Smooth muscle cell (in vitro differentiated cells): ENCODE measurements around the gene ERGIC1. TPM values are rescaled to one million over a fixed set of nuclear protein-coding genes. Genes with fewer than 3 reads are reported as not detected.

Experiments used
- DNase-seq: peaks from one replicate; lab custom pipeline; 2025; ENCODE audit not compliant: unreplicated experiment; lab: John Stamatoyannopoulos, UW
- H2AFZ ChIP-seq: fragments of 200-600 bp; sonication (generic); 2 replicates; pipeline ENCODE4 v1.6.0; 2016; ENCODE audit warnings: antibody characterized with exemption, low read depth, mild to moderate bottlenecking
- H3F3A ChIP-seq: fragments of 200-600 bp; sonication (generic); 2 replicates; pipeline ENCODE4 v1.6.0; 2017; ENCODE audit warnings: antibody characterized with exemption, low read depth
- H3K27ac ChIP-seq: fragments of 200-600 bp; sonication (generic); 2 replicates; pipeline ENCODE4 v1.5.1; 2016; ENCODE audit warnings: low read depth, mild to moderate bottlenecking
- H3K27me3 ChIP-seq: fragments of 200-600 bp; sonication (generic); 2 replicates; pipeline ENCODE4 v1.6.1; 2016; ENCODE audit warnings: low read depth, mild to moderate bottlenecking
- H3K36me3 ChIP-seq: fragments of 200-600 bp; sonication (generic); 2 replicates; pipeline ENCODE4 v1.5.1; 2016; ENCODE audit warnings: low read depth
- H3K4me1 ChIP-seq: fragments of 200-600 bp; sonication (generic); 2 replicates; pipeline ENCODE4 v1.5.1; 2016; ENCODE audit warnings: low read depth
- H3K4me2 ChIP-seq: fragments of 200-600 bp; sonication (generic); 2 replicates; pipeline ENCODE4 v1.6.0; 2016; ENCODE audit warnings: mild to moderate bottlenecking
- H3K4me3 ChIP-seq: fragments of 200-600 bp; sonication (generic); 2 replicates; pipeline ENCODE4 v1.5.1; 2016; ENCODE audit warnings: mild to moderate bottlenecking
- H3K79me2 ChIP-seq: fragments of 200-600 bp; sonication (generic); 2 replicates; pipeline ENCODE4 v1.6.0; 2016; ENCODE audit warnings: low read depth, mild to moderate bottlenecking
- H3K9ac ChIP-seq: fragments of 200-600 bp; sonication (generic); 2 replicates; pipeline ENCODE4 v1.6.0; 2016; ENCODE audit warnings: low read depth
- H3K9me3 ChIP-seq: fragments of 200-600 bp; sonication (generic); replicated peaks from 2 replicates; pipeline ENCODE4 v1.5.1; 2016; ENCODE audit warnings: low read depth
- H4K20me1 ChIP-seq: fragments of 200-600 bp; sonication (generic); 2 replicates; pipeline ENCODE4 v1.6.0; 2016; ENCODE audit warnings: low read depth
- WGBS: methylation state at CpG from one replicate; pipeline ENCODE4 v1.1.7; 2016; ENCODE audit warnings: low lambda C conversion rate; 5-methylcytosine and 5-hydroxymethylcytosine counted together
- polyA plus RNA-seq: library from polyadenylated mRNA; unstranded; fragments of >200 nt; fragmentation: Nextera tagmentation; extraction: Ambion mirVana; gene quantifications from 2 replicates; pipeline ENCODE4 v1.2.1, GENCODE V29; 2016
- total RNA-seq: library from RNA; depleted of rRNA; stranded (reverse); fragments of >200 nt; gene quantifications from 2 replicates; pipeline ENCODE4 v1.2.3, GENCODE V29; 2014
- TF ChIP-seq, protein P1 (sequence below): fragments of 200-600 bp; sonication (generic); IDR thresholded peaks from 2 replicates; pipeline ENCODE4 v1.5.1; 2017; ENCODE audit warnings: borderline replicate concordance, mild to moderate bottlenecking, antibody characterized with exemption; ENCODE audit not compliant: insufficient read depth, poor library complexity, severe bottlenecking

The ERGIC1 gene
- total and polyA plus RNA-seq, 2 experiments from 2014 or later = 38.2 to 140 TPM

DNA sequence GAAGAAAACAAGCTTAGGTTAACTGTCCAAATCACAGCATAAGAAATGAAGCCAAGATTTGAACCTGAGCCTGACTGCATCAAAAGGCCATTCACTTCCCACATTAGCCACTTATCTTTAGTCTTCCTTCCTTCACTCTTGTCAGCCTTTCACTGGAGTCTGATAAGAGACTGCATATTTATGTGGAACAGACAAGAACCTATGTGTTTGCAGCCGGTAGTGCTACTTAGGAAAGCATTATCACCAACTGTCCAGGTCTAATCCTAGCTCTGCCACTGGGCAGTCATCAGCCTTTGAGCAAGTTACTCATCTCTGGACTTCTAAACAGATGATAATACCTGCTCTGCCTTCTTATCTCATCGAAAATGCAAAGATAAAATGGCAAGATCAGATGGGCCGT is 137.4 kb downstream of the ERGIC1 start:
- no peaks in the 10 kb centered on the region for H4K20me1 ChIP-seq
- 33% methylated on average over 3 of the region's 3 CpGs for WGBS
- H3K9ac ChIP-seq = no peak overlapping the region
- H3K27ac ChIP-seq = no peak overlapping the region
- no peak overlapping the region for H2AFZ ChIP-seq
- no peaks in the 10 kb centered on the region for H3K4me1 ChIP-seq
- no peak for DNase-seq
- no peaks in the 10 kb centered on the region for H3K36me3 ChIP-seq
- H3K79me2 ChIP-seq = no peaks in the 10 kb centered on the region
- H3F3A ChIP-seq = no peaks in the 10 kb centered on the region
- H3K4me2 ChIP-seq = no peak overlapping the region
- no peaks in the 10 kb centered on the region for H3K9me3 ChIP-seq
- TF ChIP-seq, protein P1, sequence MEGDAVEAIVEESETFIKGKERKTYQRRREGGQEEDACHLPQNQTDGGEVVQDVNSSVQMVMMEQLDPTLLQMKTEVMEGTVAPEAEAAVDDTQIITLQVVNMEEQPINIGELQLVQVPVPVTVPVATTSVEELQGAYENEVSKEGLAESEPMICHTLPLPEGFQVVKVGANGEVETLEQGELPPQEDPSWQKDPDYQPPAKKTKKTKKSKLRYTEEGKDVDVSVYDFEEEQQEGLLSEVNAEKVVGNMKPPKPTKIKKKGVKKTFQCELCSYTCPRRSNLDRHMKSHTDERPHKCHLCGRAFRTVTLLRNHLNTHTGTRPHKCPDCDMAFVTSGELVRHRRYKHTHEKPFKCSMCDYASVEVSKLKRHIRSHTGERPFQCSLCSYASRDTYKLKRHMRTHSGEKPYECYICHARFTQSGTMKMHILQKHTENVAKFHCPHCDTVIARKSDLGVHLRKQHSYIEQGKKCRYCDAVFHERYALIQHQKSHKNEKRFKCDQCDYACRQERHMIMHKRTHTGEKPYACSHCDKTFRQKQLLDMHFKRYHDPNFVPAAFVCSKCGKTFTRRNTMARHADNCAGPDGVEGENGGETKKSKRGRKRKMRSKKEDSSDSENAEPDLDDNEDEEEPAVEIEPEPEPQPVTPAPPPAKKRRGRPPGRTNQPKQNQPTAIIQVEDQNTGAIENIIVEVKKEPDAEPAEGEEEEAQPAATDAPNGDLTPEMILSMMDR = no peak
- H3K27me3 ChIP-seq = no peaks in the 10 kb centered on the region
- no peak overlapping the region for H3K4me3 ChIP-seq

DNA sequence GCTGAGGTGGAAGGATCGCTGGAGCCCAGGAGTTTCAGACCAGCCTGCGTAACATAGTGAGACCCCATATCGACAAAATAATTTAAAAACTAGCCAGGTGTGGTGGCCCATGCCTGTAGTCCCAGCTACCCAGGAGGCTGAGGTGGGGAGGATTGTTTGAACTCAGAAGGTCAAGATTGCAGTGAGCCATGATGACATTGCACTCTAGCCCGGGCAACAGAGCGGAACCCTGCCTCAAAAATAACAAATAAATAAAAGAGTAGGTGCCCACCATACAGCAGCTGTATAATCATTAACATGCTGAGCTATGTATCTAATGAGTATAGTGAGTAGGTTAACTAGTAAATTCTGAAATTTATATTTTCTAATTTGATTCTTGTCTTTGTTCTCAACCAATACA is 138.5 kb downstream of the ERGIC1 start:
- no peaks in the 10 kb centered on the region for H3K9me3 ChIP-seq
- no peak overlapping the region for H2AFZ ChIP-seq
- no peak overlapping the region for H3K27ac ChIP-seq

DNA sequence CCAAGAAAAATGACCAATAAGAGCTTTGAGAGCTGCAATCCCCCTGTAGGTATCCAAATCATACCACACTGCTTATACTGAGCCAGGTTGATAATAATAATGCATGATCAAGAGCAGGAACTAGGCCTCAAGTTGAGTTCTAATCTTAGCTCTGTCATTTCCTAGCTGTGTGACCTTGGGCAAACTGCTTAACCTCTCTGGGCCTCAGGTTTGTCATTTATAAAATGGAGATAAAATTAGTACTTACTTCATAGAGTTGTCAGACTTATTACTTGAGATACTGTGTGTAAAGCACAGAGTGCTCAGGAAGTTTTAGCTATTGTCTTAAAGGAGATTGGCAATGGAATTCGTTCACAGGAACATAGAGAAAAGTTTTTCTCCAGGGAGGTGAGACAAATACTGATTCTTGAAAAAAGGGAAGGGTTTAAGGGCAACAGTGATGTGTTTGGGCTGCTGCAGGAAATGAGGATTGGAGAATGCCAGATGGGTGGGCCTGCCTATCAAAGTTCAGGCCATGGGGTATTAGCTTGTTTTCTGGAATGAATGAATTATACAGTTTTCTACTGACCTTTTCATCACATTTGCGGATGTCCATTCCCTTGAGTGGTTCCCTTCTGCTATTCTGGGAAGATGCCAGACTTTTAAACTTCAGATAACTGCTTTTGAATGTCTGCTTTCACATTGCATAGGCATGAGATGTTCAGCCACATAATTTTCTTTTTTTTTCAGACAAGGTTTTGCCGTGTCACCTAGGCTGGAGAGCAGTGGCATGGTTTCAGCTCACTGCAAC is 139.3 kb downstream of the ERGIC1 start:
- no peak overlapping the region for H3K4me2 ChIP-seq
- no peaks in the 10 kb centered on the region for H3K36me3 ChIP-seq
- no peaks in the 10 kb centered on the region for H4K20me1 ChIP-seq
- peak overlapping the region; percentile 28 for H3K27ac ChIP-seq
- WGBS = 72% methylated on average over 3 of the region's 3 CpGs
- H3K9me3 ChIP-seq = no peaks in the 10 kb centered on the region
- H3K27me3 ChIP-seq = peaks cover 3% of the 10 kb centered on the region
- no peaks in the 10 kb centered on the region for H3K79me2 ChIP-seq
- no peaks in the 10 kb centered on the region for H3K4me1 ChIP-seq
- no peak for DNase-seq
- no peaks in the 10 kb centered on the region for H3F3A ChIP-seq
- no peak overlapping the region for H2AFZ ChIP-seq
- TF ChIP-seq, protein P1 = no peak
- no peak overlapping the region for H3K4me3 ChIP-seq
- no peak overlapping the region for H3K9ac ChIP-seq

More for the DNA sequence above, 138.5 kb downstream of the ERGIC1 start:
- Histone ChIP-seq H3K9ac (no peak overlapping the region), H3K36me3 (no peaks in the 10 kb centered on the region), H3K4me2 (no peak overlapping the region), H3K4me3 (no peak overlapping the region), H3K4me1 (no peaks in the 10 kb centered on the region), H4K20me1 (no peaks in the 10 kb centered on the region), H3K79me2 (no peaks in the 10 kb centered on the region), H3F3A (no peaks in the 10 kb centered on the region), H3K27me3 (no peaks in the 10 kb centered on the region)
- 97% methylated on average over 5 of the region's 5 CpGs for WGBS
- TF ChIP-seq, protein P1 = no peak
- DNase-seq = no peak

DNA sequence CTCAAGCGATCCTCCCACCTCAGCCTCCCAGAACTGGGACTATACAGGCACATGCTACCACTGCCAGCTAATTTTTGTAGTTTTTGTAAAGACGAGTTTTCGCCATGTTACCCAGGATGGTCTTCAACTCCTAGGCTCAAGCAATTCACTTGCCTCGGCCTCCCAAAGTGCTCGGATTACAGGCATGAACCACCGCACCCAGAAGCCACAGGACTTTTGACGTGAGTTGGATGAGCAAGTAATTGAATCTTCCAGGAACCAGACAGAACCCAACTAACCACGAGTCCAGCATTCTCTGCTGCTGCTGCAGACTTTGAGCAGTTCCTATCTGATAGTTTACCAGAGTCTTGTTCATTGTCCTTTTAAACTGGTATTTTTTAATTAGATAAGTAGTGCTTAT is 139.9 kb downstream of the ERGIC1 start:
- Histone ChIP-seq H3F3A (no peaks in the 10 kb centered on the region), H3K9me3 (no peaks in the 10 kb centered on the region), H3K27ac (peak overlapping the region; percentile 28), H3K4me1 (no peaks in the 10 kb centered on the region), H3K79me2 (no peaks in the 10 kb centered on the region), H2AFZ (no peak overlapping the region), H3K4me2 (no peak overlapping the region), H3K4me3 (no peak overlapping the region), H4K20me1 (no peaks in the 10 kb centered on the region), H3K36me3 (no peaks in the 10 kb centered on the region), H3K27me3 (peaks cover 3% of the 10 kb centered on the region), H3K9ac (no peak overlapping the region)
- 74% methylated on average over 8 of the region's 8 CpGs for WGBS
- TF ChIP-seq, protein P1 = no peak
- no peak for DNase-seq
